ENCODE data around the gene POLR2F. TPM values are rescaled to one million over a fixed set of nuclear protein-coding genes. Genes with fewer than 3 reads are reported as not detected.

POLR2F gene
- total RNA-seq, 1 experiment from 2014 or later = 107 TPM

DNA sequence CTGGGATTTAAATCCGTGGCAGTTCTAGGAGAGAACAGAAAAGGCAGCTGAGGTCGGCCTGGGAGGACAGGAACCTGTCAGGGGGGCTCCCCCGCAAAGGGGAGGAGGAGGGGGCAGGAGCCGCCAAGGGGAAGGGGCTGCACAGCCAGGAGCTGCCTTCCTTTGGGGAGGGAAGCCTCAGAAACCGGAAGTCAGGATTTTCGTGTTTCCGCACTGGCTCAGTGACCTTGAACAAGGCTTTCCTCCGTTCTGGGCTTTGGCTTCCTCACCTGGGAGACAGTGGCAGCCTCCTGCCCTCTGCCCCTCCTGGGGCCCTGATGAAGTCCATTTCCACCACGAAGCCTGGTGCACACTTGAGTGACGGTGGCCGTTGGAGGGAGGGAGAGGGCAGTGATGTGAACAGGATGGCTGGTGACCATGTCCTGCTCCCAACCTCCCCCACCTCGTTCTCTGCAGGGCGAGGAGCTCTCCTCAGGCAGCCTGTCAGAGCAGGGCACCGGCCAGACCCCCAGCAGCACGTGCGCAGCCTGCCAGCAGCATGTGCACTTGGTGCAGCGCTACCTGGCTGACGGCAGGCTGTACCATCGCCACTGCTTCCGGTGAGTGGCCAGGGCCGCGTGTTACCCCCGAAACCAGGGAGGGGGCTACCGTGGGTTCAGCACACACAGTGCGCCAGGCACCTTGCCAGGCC, 34.8 kb upstream of the POLR2F start:
- ChIA-PET RAD21 (ENCODE audit: low non-redundant PET in 1 of 2, low total read pairs in 2 of 2, uncharacterized antibody in 2 of 2, unreplicated experiment in 2 of 2) (no interaction called here), POLR2A (no interaction called here), CTCF (no interaction called here)
- Histone ChIP-seq H2AFZ (ENCODE audit: low read depth, low read length, poor library complexity, severe bottlenecking) (no peak overlapping the region), H3K9me3 (ENCODE audit: control insufficient read depth in 1 of 2, insufficient read depth in 1 of 2, low read depth in 1 of 2, low read length in 2 of 2) (no peaks in the 10 kb centered on the region), H3K4me2 (ENCODE audit: low read length) (no peak overlapping the region), H3K27ac (ENCODE audit: low read depth, low read length) (no peak overlapping the region), H3K4me1 (ENCODE audit: control insufficient read depth in 1 of 2, insufficient read depth in 2 of 2, low read length in 2 of 2) (no peaks in the 10 kb centered on the region), H3K36me3 (ENCODE audit: control insufficient read depth in 1 of 2, insufficient read depth in 2 of 2, low read length in 2 of 2) (peaks cover 17 to 20% of the 10 kb centered on the region in 2 experiments; a peak in 3 of 4 replicates), H3K27me3 (ENCODE audit: insufficient read depth, low read length) (no peaks in the 10 kb centered on the region), H3K9ac (ENCODE audit: low read length) (no peak overlapping the region), H3K79me2 (ENCODE audit: insufficient read depth, low read length) (no peaks in the 10 kb centered on the region), H3K4me3 (replicated peaks in 1 of 2; ENCODE audit: low read depth in 1 of 2, low read length in 2 of 2) (no peak overlapping the region), H4K20me1 (ENCODE audit: insufficient read depth) (no peaks in the 10 kb centered on the region), H3K9me2 (ENCODE audit: insufficient read depth) (no peaks in the 10 kb centered on the region)
- DNase-seq (ENCODE audit: low read depth, low spot score) = no peak
- no peak for ATAC-seq
- TF ChIP-seq RAD21 (IDR thresholded peaks at IDR 0.05; ENCODE audit: low read depth) = no peak
- TF ChIP-seq CEBPB (IDR thresholded peaks at IDR 0.05; ENCODE audit: low read depth) = no peak
- TF ChIP-seq EZH2 (IDR thresholded peaks at IDR 0.05) = no peak
- TF ChIP-seq SIN3A (IDR thresholded peaks at IDR 0.05; ENCODE audit: low read depth) = no peak
- no peak for TF ChIP-seq EGR1 (IDR thresholded peaks at IDR 0.05; ENCODE audit: low read depth)
- TF ChIP-seq, protein P1, sequence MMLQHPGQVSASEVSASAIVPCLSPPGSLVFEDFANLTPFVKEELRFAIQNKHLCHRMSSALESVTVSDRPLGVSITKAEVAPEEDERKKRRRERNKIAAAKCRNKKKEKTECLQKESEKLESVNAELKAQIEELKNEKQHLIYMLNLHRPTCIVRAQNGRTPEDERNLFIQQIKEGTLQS (IDR thresholded peaks at IDR 0.05) = no peak
- no peak for TF ChIP-seq ZNF274 (IDR thresholded peaks at IDR 0.05; ENCODE audit: low read depth, low read length)
- TF ChIP-seq POLR2A (IDR thresholded peaks at IDR 0.05; ENCODE audit: borderline replicate concordance, extremely low read depth, insufficient read depth, insufficient read length) = no peak
- TF ChIP-seq JUND (IDR thresholded peaks at IDR 0.05) = no peak
- TF ChIP-seq FOSL1 (IDR thresholded peaks at IDR 0.05; ENCODE audit: low read depth) = no peak
- TF ChIP-seq SP1 (IDR thresholded peaks at IDR 0.05; ENCODE audit: low read depth) = no peak
- TF ChIP-seq CBX3 (IDR thresholded peaks at IDR 0.05; ENCODE audit: low read depth) = no peak
- TF ChIP-seq, protein P2, sequence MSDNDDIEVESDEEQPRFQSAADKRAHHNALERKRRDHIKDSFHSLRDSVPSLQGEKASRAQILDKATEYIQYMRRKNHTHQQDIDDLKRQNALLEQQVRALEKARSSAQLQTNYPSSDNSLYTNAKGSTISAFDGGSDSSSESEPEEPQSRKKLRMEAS (IDR thresholded peaks at IDR 0.05) = no peak
- TF ChIP-seq SRF (IDR thresholded peaks at IDR 0.05; ENCODE audit: low read depth) = no peak
- intact Hi-C loops (cut with micrococcal nuclease) = no loop called here
- no TSS peak for BruUV-seq (replicated peaks)
